Measurements from ENCODE around the gene AP1S1. TPM values are rescaled to one million over a fixed set of nuclear protein-coding genes. Genes with fewer than 3 reads are reported as not detected.

The AP1S1 gene
- total and polyA plus RNA-seq, 2 donors (not counting 1 experiment from before 2014, with no cell fraction given) = 10.3 to 16.3 TPM

GRCh38 chr7:101108961-101109360, 45.3 kb upstream of the AP1S1 start:
- Histone ChIP-seq H3K27me3 (replicated peaks in 1 of 4; ENCODE audit: control extremely low read depth in 1 of 4, control insufficient read depth in 3 of 4, insufficient read depth in 4 of 4, low read length in 3 of 4) (peaks cover 0 to 9% (median 0%) of the 10 kb centered on the region in 4 experiments), H4K20me1 (ENCODE audit: control insufficient read depth, insufficient read depth, low read length, poor library complexity, severe bottlenecking) (no peaks in the 10 kb centered on the region), H3K9me3 (ENCODE audit: control extremely low read depth in 1 of 3, control insufficient read depth in 2 of 3, insufficient read depth in 1 of 3, low read length in 2 of 3) (peaks cover 0 to 3% (median 0%) of the 10 kb centered on the region in 3 donors), H3K36me3 (replicated peaks in 1 of 2; ENCODE audit: control extremely low read depth in 1 of 2, control insufficient read depth in 1 of 2, extremely low read depth in 1 of 2, insufficient read depth in 2 of 2, low read length in 1 of 2) (no peaks in the 10 kb centered on the region), H3K4me2 (replicated peaks; ENCODE audit: low read depth, low read length, poor library complexity, severe bottlenecking) (no peak overlapping the region), H3K27ac (ENCODE audit: low read length in 2 of 2) (no peak overlapping the region), H2AFZ (ENCODE audit: insufficient read depth, low read depth, low read length, poor library complexity, severe bottlenecking) (no peak overlapping the region), H3K79me2 (ENCODE audit: control insufficient read depth, insufficient read depth, low read length) (no peaks in the 10 kb centered on the region), H3K9ac (ENCODE audit: low read length) (no peak overlapping the region), H3K4me1 (ENCODE audit: control insufficient read depth in 2 of 2, insufficient read depth in 2 of 2, low read length in 2 of 2) (no peaks in the 10 kb centered on the region), H3K4me3 (ENCODE audit: control extremely low read depth in 1 of 5, extremely low read depth in 1 of 5, insufficient read depth in 1 of 5, low read depth in 2 of 5, low read length in 4 of 5) (no peak overlapping the region)
- H3K9me3 Mint-ChIP-seq (ENCODE audit: insufficient read depth) = no peaks in the 10 kb centered on the region
- TF ChIP-seq CTCF (IDR thresholded peaks at IDR 0.05) = no peak
- no peak for TF ChIP-seq EZH2 (IDR thresholded peaks at IDR 0.05; ENCODE audit: borderline replicate concordance, insufficient read depth, low read depth, low read length, poor library complexity, severe bottlenecking)
- CTCF ChIA-PET = interaction anchor here (0.6 kb wide), 1 partner anchor 36 kb away, joined by 4 read pairs; no protein-coding TSS in a partner anchor
- peaks cover 25% of the 10 kb centered on the region for H3K27me3 Mint-ChIP-seq
- no peak for DNase-seq
- WGBS (ENCODE audit: insufficient coverage) = 81% methylated on average over 7 of the region's 7 CpGs
- no peak overlapping the region for H3K27ac Mint-ChIP-seq
- H3K4me3 Mint-ChIP-seq = no peak overlapping the region
- no peaks in the 10 kb centered on the region for H3K4me1 Mint-ChIP-seq
- intact Hi-C loops (cut with micrococcal nuclease) = no loop called here
- ATAC-seq (ENCODE audit: low read depth) = no peak
- POLR2A ChIA-PET = no interaction called here

GRCh38 chr7:101109368-101109767, 44.9 kb upstream of the AP1S1 start:
- H3K79me2 ChIP-seq (ENCODE audit: control insufficient read depth, insufficient read depth, low read length) = no peaks in the 10 kb centered on the region
- ChIA-PET POLR2A (no interaction called here), CTCF (interaction anchor here (0.6 kb wide), 1 partner anchor 36 kb away, joined by 4 read pairs; no protein-coding TSS in a partner anchor)
- no peak overlapping the region for H3K4me2 ChIP-seq (replicated peaks; ENCODE audit: low read depth, low read length, poor library complexity, severe bottlenecking)
- 88% methylated on average over 5 of the region's 6 CpGs for WGBS (ENCODE audit: insufficient coverage)
- Mint-ChIP-seq H3K27ac (no peak overlapping the region), H3K9me3 (ENCODE audit: insufficient read depth) (no peaks in the 10 kb centered on the region), H3K4me1 (no peaks in the 10 kb centered on the region), H3K27me3 (peaks cover 21% of the 10 kb centered on the region), H3K4me3 (no peak overlapping the region)
- no peak overlapping the region for H3K9ac ChIP-seq (ENCODE audit: low read length)
- H3K27me3 ChIP-seq (replicated peaks in 1 of 4; ENCODE audit: control extremely low read depth in 1 of 4, control insufficient read depth in 3 of 4, insufficient read depth in 4 of 4, low read length in 3 of 4) = peaks cover 0 to 6% (median 0%) of the 10 kb centered on the region in 4 experiments
- peaks cover 0 to 3% (median 0%) of the 10 kb centered on the region in 3 donors for H3K9me3 ChIP-seq (ENCODE audit: control extremely low read depth in 1 of 3, control insufficient read depth in 2 of 3, insufficient read depth in 1 of 3, low read length in 2 of 3)
- TF ChIP-seq CTCF (IDR thresholded peaks at IDR 0.05) (no peak), EZH2 (IDR thresholded peaks at IDR 0.05; ENCODE audit: borderline replicate concordance, insufficient read depth, low read depth, low read length, poor library complexity, severe bottlenecking) (no peak)
- no peak overlapping the region for H2AFZ ChIP-seq (ENCODE audit: insufficient read depth, low read depth, low read length, poor library complexity, severe bottlenecking)
- H3K4me1 ChIP-seq (ENCODE audit: control insufficient read depth in 2 of 2, insufficient read depth in 2 of 2, low read length in 2 of 2) = no peaks in the 10 kb centered on the region
- intact Hi-C loops (cut with micrococcal nuclease) = no loop called here
- DNase-seq = no peak
- H3K36me3 ChIP-seq (replicated peaks in 1 of 2; ENCODE audit: control extremely low read depth in 1 of 2, control insufficient read depth in 1 of 2, extremely low read depth in 1 of 2, insufficient read depth in 2 of 2, low read length in 1 of 2) = no peaks in the 10 kb centered on the region
- no peaks in the 10 kb centered on the region for H4K20me1 ChIP-seq (ENCODE audit: control insufficient read depth, insufficient read depth, low read length, poor library complexity, severe bottlenecking)
- no peak overlapping the region for H3K4me3 ChIP-seq (ENCODE audit: control extremely low read depth in 1 of 5, extremely low read depth in 1 of 5, insufficient read depth in 1 of 5, low read depth in 2 of 5, low read length in 4 of 5)
- H3K27ac ChIP-seq (ENCODE audit: low read length in 2 of 2) = no peak overlapping the region
- no peak for ATAC-seq (ENCODE audit: low read depth)
